Fibroblast of peridontal ligament (primary cell): ENCODE measurements around the gene ASB10.

Experiments
- DNase-seq: peaks from one replicate; pipeline ENCODE4 v3.0.0-alpha.2; 2010; ENCODE audit errors: extremely low read depth

ASB10 gene

GRCh38 chr7:151187409-151188251 lies 580 bp upstream of the ASB10 start:
- DNase-seq = no peak

- DNase-seq = no peak
These were observed 1.0 kb downstream of the ASB10 start for GRCh38 chr7:151185762-151186639.

- no peak for DNase-seq
These were observed 6.0 kb downstream of the ASB10 start for GRCh38 chr7:151181011-151181431.

- no peak for DNase-seq
These were observed 7.1 kb downstream of the ASB10 start for GRCh38 chr7:151179946-151180345.

- DNase-seq = no peak
These were observed 7.7 kb downstream of the ASB10 start for GRCh38 chr7:151179287-151179860.

- no peak for DNase-seq
These were observed 8.2 kb downstream of the ASB10 start for GRCh38 chr7:151178831-151179230.

GRCh38 chr7:151178236-151178635 lies 8.8 kb downstream of the ASB10 start:
- DNase-seq = no peak

- DNase-seq = no peak
These were observed 9.7 kb downstream of the ASB10 start for GRCh38 chr7:151177310-151177709.

GRCh38 chr7:151176401-151176800 lies 10.6 kb downstream of the ASB10 start:
- no peak for DNase-seq

GRCh38 chr7:151175793-151176311 lies 11.2 kb downstream of the ASB10 start:
- no peak for DNase-seq

GRCh38 chr7:151175047-151175792 lies 11.8 kb downstream of the ASB10 start:
- no peak for DNase-seq

GRCh38 chr7:151174246-151175046 lies 12.6 kb downstream of the ASB10 start:
- DNase-seq = no peak

GRCh38 chr7:151173386-151174245 lies 13.4 kb downstream of the ASB10 start:
- no peak for DNase-seq

GRCh38 chr7:151172273-151173141 lies 14.5 kb downstream of the ASB10 start:
- peak; percentile 51 for DNase-seq

- DNase-seq = no peak
These were observed 18.3 kb downstream of the ASB10 start for GRCh38 chr7:151168787-151169162.

GRCh38 chr7:151168003-151168786 lies 18.9 kb downstream of the ASB10 start:
- no peak for DNase-seq

GRCh38 chr7:151167197-151167961 lies 19.7 kb downstream of the ASB10 start, which contains the start of gene GBX1:
GBX1 (minus strand) TSS chr7:151167694; CDS start chr7:151167548, 146 bp downstream.
- DNase-seq = no peak
